ENCODE results near the gene CNGB1.

CNGB1 gene

GRCh38 chr16:57834936-57835335, 136.0 kb downstream of the CNGB1 start:
- DNase-seq (ENCODE audit: low read depth in 1 of 2, low spot score in 1 of 2), result no peak

Measured in activated CD4-positive, alpha-beta T cell treated with anti-CD3 and anti-CD28 coated beads, Interleukin-2, amount 50 U/mL, for 24 hours (primary cell).